LoVo (cell line): ENCODE results near the gene PTTG1IP2.
A peak's percentile ranks its signal among the peaks of the same experiment; 100 is the strongest.

Experiments
- DNase-seq: peaks from one replicate; pipeline ENCODE4 v3.0.0-alpha.2; 2016; ENCODE audit warnings: low spot score

Gene PTTG1IP2

DNA sequence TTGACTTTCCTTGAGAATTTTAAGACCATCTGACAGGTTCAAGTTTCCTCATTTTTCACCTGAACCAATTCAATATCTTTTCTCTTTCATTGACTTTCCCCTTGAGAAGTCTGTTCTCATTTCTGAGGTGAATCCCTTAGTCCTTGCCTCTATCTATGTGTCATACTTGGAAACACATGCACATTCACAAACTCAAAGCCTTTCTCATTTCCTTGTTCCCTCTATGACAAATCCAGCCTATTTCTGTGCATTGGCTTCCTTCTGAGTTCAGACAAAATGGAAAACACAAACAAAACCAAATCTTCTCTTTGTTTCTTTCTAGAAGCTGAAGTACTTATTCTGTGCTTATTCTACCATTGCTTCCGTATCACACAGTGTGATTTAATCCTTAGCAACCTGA lies 13.8 kb downstream of the PTTG1IP2 start:
- DNase-seq = no peak

DNA sequence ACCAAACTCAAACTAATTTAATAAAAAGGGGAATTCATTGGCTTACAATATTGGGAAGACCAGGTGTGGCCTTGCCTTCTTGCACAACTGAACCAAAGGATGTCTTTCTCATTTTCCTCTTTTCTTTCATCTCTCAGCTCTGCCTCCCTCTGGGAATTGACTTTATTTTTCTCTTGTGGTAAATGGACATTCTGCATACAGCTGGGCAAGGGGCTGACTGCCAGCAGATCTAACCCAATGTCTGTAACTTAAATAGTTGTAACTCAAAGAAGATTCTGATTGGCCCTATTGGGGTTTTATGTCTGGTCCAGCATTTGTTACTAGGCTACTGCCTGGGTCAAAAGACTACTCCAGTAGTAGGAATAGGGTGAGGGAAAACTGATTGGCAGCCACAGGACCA lies 15.3 kb downstream of the PTTG1IP2 start:
- no peak for DNase-seq

DNA sequence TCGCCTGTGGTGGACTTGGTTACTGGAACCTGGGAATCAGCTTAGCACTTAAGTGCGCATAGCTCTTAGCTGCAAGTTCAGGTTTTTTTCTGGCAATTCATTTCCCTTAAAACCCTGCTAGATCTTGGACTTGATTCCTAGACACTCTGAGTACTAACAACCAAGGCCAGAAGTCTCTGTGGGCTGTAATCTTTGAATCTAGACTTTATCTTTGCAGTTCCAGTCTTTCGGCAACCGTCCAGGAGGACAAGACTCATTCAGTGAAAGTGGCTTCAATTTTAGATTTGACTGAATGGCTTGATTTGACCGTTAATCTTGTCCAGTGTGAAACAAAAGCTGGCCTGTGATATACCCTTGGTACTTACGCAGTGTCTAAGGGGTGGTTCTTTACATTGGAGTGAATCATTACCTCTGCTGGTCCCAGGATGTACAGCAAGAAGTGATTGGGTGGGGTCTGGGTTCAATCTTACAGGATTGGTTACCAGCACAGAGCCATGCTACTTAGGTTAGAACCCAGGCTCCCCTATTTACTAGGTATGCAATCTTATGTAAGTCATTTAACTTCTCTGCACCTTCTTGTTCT lies 16.4 kb downstream of the PTTG1IP2 start:
- DNase-seq = no peak

DNA sequence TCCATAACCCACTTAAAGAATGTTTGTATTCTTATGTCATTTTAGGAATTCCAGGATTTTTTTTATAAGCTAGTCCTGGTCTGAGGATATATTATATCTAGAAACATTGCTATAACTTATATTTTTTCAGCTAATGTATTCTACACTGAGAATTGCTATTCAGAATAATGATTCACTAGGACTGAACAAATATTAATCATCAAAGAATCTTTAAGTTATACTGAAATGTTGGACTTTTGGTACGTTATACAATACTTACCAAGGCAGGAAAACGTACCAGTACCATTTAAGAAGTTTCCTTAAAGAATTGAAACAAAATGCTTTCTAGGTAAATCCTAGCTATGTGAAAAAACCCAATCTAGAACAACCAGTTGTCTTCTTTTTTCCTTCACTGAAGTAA lies 18.4 kb downstream of the PTTG1IP2 start:
- no peak for DNase-seq

DNA sequence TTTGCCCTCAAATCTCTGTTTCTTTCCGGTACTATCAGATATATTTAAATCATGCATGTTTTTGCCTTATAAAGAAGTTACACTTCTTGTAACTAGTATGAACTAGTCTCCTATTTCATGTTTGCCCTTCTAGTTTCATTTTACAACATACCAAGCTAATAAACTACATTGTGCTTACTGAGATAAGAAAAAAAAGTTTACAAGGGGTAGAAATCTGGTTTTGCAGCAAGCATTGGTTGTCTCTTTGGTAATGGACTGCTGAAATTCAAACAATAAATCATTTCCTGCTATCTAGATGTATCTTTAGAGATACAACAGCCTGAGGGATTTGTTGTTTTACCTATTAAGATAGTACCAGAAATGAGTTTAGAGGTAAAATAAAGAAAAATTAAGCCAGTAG lies 18.8 kb downstream of the PTTG1IP2 start:
- peak; percentile 9 for DNase-seq

DNA sequence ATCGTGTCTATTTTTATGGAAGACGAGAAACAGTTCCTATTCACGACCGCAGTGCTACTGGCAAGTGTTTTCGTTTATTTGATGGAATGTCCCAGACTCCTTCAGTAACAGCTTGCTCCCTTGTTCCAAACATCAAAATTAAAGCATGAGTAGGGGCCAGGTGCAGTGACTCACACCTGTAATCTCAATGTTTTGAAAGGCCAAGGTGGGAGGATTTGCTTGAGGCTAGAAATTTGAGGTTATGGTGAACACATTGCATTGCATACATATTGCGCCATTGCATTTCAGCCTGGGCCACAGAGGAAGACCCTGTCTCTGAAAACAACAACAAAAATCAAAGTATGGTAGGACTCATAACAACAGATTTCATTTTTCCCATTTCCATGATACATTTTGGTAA lies 22.8 kb downstream of the PTTG1IP2 start:
- no peak for DNase-seq

DNA sequence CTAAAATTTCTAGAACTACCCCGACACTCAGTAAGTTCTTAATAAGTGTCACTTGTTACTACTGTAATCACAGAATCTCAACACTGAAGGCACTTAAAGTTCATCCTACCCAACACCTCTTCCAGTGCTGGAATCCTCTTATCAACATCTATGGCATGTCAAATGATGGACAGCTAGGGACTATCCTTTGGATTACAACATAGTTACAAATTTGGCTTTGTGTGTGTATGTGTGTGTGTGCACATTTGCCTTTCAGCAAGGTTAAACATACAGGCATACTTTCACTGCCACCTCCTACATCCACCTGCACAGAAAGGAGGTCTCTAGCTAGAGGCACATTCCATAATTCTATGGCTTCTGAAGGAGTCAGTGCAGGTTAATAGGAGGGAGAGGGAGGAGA lies 25.8 kb downstream of the PTTG1IP2 start:
- no peak for DNase-seq

DNA sequence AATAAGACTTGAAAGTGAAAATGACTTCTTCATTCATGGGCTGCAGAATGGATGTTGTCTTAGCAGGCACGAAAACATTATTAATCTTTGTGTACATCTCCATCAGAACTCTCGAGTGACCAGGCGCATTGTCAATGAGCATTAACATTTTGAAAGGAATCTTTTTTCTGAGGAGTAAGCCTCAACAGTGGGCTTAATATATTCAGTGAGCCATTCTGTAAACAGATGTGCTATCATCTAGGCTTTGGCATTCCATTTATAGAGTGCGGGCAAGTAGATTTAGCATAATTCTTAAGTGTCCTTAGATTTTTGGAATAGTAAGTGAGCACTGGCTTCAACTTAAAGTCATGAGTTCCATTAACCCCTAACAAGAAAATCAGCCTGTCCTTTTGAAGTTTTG lies 33.1 kb downstream of the PTTG1IP2 start:
- DNase-seq = no peak

DNA sequence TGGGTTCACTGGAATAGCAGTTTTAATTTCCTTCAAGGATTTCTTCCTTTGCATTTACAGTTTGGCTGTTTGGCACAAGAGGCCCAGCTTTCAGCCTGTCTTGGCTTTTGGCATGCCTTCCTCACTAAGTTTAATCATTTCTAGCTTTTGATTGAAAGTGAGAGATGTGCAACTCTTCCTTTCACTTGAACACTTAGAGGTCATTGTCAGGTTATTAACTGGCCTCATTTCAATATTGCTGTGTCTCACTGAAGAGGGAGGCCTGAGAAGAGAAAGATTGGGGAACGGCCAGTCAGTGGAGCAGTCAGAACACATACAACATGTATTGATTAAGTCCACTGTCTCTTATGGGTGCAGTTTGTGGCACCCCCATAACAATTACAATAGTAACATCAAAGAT lies 33.9 kb downstream of the PTTG1IP2 start:
- no peak for DNase-seq

DNA sequence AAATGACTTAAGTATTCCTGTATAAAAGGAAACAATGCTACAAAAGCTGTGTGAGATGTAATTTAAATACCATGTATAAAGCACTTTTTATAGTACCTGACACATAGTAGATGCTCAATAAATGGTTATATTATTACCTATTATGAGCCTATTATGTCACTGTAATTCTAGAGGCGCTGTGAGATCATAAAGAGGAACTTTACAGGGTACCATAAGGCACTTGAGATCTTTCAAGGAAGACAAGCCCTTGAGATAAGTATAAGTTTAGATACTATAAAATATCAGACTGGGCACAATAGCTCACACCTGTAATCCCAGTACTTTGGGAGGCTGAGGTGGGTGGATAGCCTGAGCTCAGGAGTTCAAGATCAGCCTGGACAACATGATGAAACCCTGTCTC lies 38.3 kb downstream of the PTTG1IP2 start:
- DNase-seq = no peak

DNA sequence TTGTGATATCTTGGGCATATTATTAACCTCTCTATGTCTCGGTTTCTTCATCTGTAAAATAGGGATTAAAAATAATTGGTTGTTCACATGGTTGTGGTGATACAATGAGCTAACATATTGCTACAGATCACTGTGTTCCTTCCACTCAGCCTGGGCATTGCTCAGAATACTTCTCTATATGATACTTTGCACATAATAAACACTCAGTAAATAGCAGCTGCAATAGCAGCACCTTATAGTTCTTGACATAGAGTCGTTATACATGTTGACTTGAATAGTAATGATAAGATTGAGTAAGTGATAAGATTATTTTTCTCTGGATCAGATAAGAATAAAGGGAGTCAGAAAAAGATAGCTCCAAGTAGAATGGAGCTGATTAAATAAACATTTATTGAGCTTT lies 42.3 kb downstream of the PTTG1IP2 start:
- no peak for DNase-seq

DNA sequence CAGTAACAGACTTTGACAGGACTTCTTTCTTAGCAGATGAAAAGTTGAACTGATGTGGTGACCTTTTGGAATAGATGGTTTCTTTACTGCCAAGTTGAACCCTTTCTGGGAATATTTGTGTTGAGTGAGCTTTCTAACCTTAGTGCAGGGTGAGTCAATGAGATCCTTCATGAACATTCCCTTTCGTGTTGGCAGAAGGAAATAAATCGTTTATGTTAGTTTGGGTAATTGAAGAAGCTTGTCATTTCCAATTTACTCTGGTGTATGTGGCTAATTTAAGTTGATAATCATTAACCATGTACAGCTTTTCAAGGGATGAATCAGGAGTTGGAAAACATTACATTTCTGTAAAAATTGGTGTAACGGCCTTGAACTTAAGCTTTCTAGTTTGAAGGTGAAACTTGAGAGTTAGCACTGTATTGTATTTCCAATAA lies 43.4 kb downstream of the PTTG1IP2 start:
- DNase-seq = no peak

DNA sequence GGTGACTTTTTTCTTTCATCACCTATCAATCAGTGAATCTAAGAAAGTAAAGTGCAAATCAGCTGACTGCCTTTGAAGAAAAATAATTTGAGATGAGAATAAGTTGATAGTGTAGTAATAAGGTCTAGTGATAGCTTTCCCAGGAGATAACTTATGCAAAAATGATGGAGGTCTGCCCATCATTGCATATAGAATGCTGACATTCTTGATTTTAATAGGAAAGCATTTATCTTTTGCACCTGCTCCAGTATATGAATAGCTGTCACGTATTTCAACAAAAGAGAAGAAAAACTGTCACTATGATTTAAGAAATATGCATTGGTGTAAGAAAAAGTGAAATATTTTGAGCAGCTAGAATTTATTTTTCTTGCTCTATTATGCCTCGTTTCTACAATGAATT lies 46.8 kb downstream of the PTTG1IP2 start:
- DNase-seq = no peak

DNA sequence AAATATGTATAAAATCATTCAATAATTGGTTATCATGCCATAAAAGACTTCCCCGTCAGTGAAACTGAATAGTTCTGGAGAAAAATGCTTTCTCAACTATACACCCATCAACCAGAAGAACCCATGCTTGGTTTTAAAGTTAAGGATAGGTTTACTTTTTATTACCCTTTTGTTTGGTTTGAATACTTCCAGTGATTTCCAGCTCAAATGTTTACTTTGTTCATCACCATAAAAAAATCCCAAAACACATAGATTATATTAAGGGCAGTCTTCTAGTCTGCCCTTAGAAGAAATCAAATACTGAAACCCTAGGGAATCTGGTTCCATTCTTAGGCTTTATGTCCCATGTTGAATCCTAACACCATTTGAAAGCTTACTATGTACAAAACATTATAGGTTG lies 49.2 kb downstream of the PTTG1IP2 start:
- no peak for DNase-seq

DNA sequence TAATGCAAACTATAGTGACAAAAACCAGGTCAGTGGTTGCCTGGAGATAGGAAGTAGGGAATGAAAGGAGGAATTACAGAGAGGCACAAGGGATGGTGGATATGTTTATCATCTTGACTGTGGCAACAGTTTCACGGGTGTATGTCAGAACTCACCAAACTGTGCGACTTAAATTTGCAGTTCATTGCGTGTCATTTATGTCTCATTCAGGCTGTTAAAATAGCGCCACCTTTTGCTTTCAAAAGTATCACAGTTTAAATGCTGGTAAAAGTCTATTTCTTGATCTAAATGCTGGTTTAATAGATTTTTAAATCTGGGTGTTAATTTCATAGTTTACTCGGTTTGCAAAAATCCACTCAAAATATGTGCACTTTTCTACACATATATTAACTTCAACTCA lies 51.0 kb downstream of the PTTG1IP2 start:
- no peak for DNase-seq

DNA sequence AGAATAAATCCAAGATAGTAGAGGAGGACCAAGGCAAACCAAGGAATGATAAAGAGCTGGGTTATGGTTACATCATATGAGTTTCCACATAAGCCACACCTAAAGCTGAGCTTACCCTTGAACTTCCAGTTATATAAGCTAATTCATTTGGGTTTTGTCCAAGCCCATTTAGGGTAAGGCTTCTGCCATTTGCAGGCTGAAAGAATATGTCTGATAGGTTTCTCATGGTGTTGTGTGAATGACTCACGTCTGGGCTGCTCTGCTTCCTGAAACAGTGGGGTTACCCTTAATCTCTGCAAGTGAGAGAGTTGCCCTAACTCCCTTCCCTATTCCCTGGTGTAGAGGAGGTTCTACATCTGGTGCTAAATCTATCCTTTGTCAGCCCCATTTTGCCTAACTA lies 60.8 kb downstream of the PTTG1IP2 start:
- no peak for DNase-seq

DNA sequence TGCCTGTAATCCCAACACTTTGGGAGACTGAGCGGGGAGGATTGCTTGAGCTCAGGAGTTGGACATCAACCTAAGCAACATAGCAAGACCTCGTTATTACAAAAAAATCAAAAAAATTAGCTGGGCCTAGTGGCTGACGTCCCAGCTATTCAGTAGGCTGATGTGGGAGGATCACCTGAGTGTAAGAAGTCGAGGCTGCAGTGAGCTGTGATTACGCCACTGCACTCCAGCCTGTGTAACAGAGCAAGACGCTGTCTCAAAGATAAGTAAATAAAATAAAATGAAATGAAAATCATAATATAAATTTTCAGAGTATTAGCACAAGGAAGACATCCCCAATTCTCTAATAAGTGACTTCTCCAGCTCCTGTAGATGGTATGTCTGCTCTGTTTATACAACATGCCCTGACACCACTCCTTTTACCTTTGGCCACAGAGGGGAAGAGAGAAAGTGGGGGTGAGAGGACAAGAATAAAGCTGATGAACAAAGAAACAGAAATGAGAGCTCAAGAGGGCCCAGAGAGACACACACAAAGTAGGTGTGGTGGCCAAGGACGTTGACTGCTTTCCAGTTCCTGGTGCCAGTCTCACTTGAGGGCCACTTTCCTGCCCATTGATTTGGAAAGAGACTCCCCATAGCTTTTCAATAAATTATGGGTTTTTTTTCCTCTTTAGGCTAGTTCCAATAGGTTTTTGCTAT lies 62.9 kb downstream of the PTTG1IP2 start:
- no peak for DNase-seq

DNA sequence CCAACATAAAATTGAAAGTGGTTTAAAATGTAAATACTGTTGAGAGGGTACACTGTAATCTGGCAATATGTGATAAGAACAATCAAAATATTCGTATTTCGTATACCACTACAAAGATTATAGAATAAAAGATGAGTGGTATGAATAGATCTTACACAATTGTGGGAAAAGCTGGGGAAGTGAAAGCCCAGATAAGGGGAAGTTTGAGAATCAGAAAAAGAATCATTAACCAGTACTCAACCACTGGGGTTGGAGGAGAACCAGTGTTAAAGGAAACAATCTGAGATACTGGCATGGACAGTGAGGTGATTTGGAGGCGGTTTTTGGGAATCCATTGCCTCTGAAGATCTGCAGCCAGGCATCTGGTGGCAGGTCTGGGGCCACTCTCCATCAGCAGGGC lies 67.0 kb downstream of the PTTG1IP2 start:
- DNase-seq = no peak

DNA sequence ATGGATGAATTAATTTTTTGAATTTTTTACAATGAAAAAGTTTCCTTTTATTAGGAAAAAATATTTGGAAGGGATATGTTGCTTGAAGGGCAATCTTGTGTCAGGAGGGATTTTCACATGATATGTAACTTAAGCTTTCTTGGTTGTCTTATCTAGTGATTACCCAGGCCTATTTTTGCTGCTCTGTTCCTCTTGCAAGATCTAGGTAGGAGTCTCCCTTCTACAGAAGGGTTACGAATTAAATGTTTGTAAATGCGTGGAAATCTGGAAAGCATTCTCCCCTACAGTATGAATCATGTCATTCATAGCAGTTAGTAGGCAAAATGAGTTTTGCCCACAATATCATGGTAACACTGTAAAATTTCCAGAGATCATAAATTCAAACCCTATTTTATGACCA lies 69.0 kb downstream of the PTTG1IP2 start:
- no peak for DNase-seq

DNA sequence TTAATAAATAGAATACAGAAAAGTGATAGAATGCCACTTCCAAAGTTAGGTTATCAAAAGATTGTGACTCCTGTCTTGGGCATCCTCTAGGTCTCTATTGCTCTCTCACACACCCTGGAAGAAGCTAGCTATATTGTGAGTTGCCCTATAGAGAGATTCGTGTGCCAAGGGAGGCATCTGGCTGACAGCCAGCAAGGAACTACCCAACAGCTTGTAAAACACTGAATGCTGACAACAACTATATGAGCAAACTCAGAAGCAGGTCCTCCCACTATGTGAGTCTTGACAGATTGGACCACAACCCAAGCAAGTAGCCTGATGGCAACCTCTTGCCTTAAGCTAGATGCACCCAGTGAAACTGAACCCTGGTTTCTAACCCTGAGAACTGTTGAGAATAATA lies 71.0 kb downstream of the PTTG1IP2 start:
- peak; percentile 19 for DNase-seq

DNA sequence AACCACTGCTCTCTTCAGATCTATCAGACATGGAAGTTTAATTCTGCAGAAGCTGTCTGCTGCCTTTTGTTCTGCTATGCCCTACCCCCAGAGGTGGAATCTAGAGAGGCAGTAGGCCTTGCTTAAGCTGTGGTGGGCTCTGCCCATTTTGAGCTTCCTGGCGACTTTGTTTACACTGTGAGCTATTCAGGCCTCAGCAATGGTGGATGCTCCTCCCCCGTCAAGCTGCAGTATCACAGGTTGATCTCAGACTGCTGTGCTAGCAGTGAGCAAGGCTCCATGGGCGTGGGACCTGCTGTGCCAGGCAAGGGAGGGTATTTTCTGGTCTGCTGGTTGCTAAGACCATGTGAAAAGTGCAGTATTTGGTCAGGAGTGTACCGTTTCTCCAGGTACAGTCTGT lies 81.6 kb downstream of the PTTG1IP2 start:
- no peak for DNase-seq

DNA sequence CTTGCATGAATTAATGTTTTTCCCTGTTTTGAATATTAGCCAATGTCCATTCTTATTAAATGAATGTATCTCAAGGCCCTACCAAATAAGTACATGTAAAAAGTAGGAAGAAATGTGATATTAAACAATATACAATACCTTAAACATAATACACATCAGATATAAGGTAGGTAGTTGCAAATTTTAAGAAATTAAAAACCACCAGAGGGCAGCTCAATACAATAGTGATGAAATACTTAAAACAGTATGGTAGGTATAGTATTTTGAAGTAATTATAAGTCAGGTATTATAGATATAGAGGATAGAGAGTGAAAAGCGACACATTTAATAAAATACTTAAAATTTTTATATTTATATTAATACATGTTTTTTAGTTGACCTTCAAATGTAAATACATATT lies 83.1 kb downstream of the PTTG1IP2 start:
- DNase-seq = no peak

DNA sequence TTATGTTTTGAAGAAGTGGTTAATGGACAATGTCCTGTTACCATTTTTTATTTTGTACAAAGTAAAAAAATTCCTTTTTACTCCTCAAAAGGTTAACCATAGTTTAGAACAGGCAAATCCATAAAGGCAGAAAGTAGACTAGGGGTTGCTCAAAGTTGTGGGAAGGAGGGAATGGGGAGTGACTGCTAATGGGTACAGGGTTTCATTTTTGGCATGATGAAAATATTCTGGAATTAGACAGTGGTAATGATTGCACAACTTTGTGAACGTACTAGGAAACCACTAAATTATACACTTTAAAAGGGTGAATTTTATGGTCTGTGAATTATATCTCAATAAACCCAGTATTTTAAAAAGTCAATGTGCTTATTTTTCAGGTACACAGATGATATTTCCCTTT lies 91.3 kb downstream of the PTTG1IP2 start:
- no peak for DNase-seq
